IPS-15b (cell line): ENCODE results near the gene PLA2G2F.

Experiments
- H3K27me3 ChIP-seq: one replicate; pipeline ENCODE4 v1.6.1; 2013; ENCODE audit warnings: low read length; ENCODE audit not compliant: control insufficient read depth, insufficient read depth
- H3K36me3 ChIP-seq: one replicate; pipeline ENCODE4 v1.6.1; 2013; ENCODE audit warnings: low read length; ENCODE audit not compliant: control insufficient read depth, insufficient read depth
- H3K4me1 ChIP-seq: one replicate; pipeline ENCODE4 v1.6.1; 2013; ENCODE audit warnings: mild to moderate bottlenecking, low read length; ENCODE audit not compliant: control insufficient read depth, insufficient read depth
- H3K4me3 ChIP-seq: one replicate; pipeline ENCODE4 v1.5.1; 2013; ENCODE audit warnings: low read depth, low read length
- H3K9ac ChIP-seq: one replicate; pipeline ENCODE4 v1.6.1; 2013; ENCODE audit warnings: low read depth, mild to moderate bottlenecking, low read length
- H3K9me3 ChIP-seq: one replicate; pipeline ENCODE4 v1.6.1; 2013; ENCODE audit warnings: mild to moderate bottlenecking, low read length; ENCODE audit not compliant: control insufficient read depth, insufficient read depth

Gene PLA2G2F

DNA sequence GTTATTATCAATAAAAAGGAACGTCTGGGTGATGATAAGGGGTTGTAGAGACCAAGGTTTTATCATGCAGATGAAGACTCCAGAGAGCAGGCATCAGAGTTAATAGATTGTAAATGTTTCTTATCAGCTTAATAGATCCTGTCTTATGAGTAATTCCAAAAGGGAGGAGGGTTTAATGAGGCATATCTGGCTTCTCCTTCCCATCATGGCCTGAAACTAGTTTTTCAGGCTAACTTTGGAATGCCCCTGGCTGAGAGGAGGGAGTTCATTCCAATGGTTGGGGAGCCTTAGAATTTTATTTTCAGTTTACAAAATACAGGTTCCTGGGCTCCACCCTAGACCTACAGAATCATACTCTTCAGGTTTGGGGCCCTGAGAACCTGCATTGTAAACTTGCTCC lies 33.3 kb upstream of the PLA2G2F start:
- H3K27me3 ChIP-seq: no peaks in the 10 kb centered on the region
- H3K4me3 ChIP-seq: no peak overlapping the region
- H3K9ac ChIP-seq: no peak overlapping the region
- no peaks in the 10 kb centered on the region for H3K9me3 ChIP-seq
- no peaks in the 10 kb centered on the region for H3K36me3 ChIP-seq
- no peaks in the 10 kb centered on the region for H3K4me1 ChIP-seq

DNA sequence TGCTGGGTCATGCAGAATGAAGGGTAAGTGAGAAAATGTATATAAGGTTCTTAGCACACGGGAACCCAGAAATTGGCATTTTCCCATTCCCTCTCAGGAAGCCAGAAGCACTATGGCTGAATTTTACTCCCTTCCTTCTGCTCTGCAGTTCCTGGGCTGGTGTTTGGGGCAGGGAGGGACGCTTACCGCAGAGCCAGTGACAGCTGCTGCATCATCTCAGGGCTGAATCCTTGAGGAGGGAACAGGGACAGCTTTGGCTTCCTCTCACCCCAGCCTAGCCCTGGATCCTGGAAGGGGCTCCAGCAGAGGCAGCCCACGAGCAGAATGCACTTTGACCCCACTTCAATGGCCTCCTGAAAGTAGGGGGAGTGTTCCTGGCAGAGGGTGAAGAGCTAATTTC lies 31.8 kb upstream of the PLA2G2F start:
- no peak overlapping the region for H3K4me3 ChIP-seq
- no peaks in the 10 kb centered on the region for H3K4me1 ChIP-seq
- no peaks in the 10 kb centered on the region for H3K36me3 ChIP-seq
- H3K9ac ChIP-seq: no peak overlapping the region
- no peaks in the 10 kb centered on the region for H3K9me3 ChIP-seq
- H3K27me3 ChIP-seq: no peaks in the 10 kb centered on the region

DNA sequence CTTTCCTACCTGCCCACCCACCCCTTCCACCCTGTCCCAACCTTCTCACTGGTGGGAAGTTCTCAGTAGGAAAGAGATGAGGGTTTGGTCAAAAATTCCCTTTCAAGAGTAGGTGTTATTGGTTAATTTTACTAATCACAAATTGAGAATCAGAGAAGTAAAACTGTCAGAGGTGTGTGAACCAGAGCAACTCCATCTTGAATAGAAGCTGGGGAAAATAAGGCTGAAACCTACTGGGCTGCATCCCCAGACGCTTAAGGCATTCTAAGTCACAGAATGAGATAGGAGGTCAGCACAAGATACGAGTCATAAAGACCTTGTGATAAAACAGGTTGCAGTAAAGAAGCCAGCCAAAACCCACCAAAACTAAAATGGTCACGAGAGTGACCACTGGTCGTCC lies 31.3 kb upstream of the PLA2G2F start:
- Histone ChIP-seq H3K9me3 (no peaks in the 10 kb centered on the region), H3K27me3 (no peaks in the 10 kb centered on the region), H3K9ac (no peak overlapping the region), H3K4me3 (no peak overlapping the region), H3K36me3 (no peaks in the 10 kb centered on the region), H3K4me1 (no peaks in the 10 kb centered on the region)

DNA sequence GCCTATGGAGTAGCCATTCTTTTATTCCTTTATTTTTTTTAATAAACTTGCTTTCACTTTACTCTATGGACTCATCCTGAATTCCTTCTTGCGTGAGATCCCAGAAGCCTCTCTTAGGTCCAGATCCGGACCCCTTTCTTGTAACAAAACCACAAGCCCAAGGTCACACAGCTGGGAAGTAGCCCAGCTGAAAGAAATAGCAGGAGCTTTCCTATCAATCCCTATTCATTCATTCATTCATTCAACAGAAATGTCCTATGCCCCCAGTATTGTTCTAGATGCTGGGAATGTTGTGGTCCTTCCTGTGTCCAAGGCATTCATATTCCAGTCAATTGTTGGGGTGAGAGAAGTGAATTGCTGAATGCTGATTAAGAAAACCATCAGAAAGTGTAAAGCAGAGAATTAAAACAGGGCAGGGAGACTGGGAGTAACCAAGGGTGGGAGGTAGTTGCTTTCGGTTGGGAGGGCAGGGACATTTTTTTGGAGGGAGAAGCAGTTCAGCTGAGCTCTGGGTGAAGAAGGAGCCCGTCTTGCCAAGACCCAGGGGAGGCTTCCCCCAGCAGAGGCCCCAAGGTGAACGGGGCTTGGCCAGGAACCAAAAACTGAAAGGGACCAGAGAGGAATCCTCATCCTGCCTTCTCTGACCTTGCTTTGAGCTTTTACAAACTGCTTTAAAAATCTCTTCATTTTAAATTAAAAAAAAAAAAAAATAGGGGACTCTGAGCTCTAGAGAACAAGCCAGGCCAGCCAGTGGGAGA lies 30.6 kb upstream of the PLA2G2F start:
- no peaks in the 10 kb centered on the region for H3K27me3 ChIP-seq
- H3K4me3 ChIP-seq: no peak overlapping the region
- no peaks in the 10 kb centered on the region for H3K4me1 ChIP-seq
- no peak overlapping the region for H3K9ac ChIP-seq
- no peaks in the 10 kb centered on the region for H3K9me3 ChIP-seq
- H3K36me3 ChIP-seq: no peaks in the 10 kb centered on the region

DNA sequence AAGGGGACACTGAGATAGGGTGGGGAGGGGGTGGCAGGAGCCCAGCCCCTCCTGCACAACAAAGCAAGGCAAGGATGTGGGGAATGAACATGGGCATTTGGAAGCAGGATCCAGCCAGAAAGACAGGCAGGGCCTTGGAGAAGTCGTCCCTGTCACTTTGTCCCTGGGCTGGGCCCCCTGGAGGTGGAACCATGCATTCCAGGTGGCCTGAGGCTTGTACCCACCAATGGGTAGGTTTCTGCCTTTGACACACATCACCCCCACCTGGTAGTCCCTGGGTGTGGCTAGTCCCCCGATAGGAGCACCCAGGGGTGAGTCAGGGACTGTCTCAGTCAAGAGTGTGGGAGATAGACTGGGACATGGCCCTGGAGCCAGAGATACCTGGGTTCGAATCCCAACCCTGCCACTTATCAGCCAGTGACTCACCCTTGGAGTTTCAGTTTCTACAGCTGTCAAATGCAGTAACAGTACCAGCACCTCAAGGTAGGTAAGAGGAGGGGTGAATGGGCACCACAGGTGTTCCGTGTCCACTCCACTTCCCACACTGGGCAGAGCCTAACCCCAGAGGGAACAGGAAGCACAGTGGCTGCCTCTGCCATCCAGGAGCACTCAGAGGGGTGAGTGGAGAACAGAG lies 29.8 kb upstream of the PLA2G2F start:
- H3K4me1 ChIP-seq: no peaks in the 10 kb centered on the region
- H3K27me3 ChIP-seq: no peaks in the 10 kb centered on the region
- no peak overlapping the region for H3K9ac ChIP-seq

DNA sequence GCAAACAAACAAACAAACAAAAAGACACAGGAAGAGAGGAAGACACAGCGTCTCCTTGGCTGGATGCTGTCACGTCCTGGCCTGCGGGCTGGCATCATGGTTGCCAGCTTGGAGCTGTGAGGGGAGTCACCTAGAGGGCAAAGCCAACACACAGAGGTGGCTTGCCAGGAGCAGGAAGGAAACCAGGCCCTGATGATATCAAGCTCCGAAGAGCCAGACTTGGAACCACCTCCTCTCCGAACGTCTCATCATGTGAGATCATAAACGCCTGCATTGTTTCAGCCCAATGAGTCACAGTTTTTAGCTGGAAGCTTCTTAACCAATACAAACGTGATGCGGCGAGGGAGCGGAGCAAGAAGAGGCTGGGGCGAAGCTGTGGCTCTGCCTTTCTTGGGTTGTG lies 28.4 kb upstream of the PLA2G2F start:
- no peaks in the 10 kb centered on the region for H3K9me3 ChIP-seq
- no peak overlapping the region for H3K4me3 ChIP-seq
- H3K27me3 ChIP-seq: no peaks in the 10 kb centered on the region
- no peaks in the 10 kb centered on the region for H3K36me3 ChIP-seq
- H3K9ac ChIP-seq: no peak overlapping the region
- no peaks in the 10 kb centered on the region for H3K4me1 ChIP-seq

More for the DNA sequence above, 29.8 kb upstream of the PLA2G2F start:
- Histone ChIP-seq H3K4me3 (no peak overlapping the region), H3K9me3 (no peaks in the 10 kb centered on the region), H3K36me3 (no peaks in the 10 kb centered on the region)

DNA sequence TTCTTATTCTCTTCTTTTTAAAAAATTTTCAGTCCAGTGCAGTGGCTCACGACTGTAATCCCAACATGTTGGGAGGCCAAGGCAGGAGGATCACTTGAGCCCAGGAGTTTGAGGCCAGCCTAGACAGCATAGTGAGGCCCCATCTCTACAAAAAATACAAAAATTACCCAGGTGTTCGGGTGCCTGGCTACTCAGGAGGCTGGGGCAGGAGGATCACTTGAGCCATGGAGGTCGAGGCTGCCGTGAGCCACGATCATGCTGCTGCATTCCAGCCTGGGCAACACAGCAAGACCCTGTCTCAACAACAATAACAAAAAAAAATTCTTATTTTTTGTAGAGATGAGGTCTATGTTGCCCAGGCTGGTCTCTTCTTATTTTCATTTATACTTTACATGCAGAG lies 27.7 kb upstream of the PLA2G2F start:
- Histone ChIP-seq H3K4me1 (no peaks in the 10 kb centered on the region), H3K27me3 (no peaks in the 10 kb centered on the region), H3K9ac (no peak overlapping the region), H3K36me3 (no peaks in the 10 kb centered on the region), H3K4me3 (no peak overlapping the region), H3K9me3 (no peaks in the 10 kb centered on the region)

DNA sequence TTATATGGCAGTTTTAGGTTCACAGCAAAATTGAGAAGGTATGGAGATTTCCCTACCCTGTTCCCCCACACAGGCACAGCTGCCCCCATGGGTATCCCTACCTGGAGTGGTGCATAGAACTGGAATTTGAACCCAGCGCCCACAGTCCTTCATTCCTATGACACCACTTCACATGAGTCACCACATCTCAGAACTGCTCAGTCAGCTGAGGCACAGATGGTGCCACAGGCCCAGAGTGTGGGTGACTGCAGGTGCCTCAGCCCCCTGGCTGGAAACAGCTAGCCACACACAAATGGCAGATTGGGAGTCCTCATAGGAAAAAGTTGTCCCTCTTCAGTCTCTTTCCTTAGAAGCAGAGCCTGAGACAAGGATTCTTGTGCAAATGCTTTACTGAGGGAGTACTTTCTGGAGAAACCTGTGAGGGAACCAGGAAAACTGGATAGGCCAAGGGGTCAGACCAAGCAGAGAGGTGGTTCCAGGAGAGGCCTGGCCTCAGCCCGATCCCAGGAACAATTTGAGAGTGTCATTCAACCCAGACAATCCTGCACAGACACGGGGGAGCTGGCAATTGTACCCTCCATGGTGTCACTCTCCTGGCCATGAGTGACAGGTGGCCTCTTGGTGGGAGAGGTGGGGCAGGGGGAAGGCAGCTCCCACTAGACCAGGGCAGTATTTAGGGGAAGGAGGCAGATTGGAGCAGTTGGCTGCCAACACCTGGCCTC lies 26.7 kb upstream of the PLA2G2F start:
- H3K27me3 ChIP-seq: no peaks in the 10 kb centered on the region
- no peak overlapping the region for H3K4me3 ChIP-seq
- no peaks in the 10 kb centered on the region for H3K36me3 ChIP-seq
- H3K9ac ChIP-seq: no peak overlapping the region
- H3K9me3 ChIP-seq: no peaks in the 10 kb centered on the region
- H3K4me1 ChIP-seq: no peaks in the 10 kb centered on the region

DNA sequence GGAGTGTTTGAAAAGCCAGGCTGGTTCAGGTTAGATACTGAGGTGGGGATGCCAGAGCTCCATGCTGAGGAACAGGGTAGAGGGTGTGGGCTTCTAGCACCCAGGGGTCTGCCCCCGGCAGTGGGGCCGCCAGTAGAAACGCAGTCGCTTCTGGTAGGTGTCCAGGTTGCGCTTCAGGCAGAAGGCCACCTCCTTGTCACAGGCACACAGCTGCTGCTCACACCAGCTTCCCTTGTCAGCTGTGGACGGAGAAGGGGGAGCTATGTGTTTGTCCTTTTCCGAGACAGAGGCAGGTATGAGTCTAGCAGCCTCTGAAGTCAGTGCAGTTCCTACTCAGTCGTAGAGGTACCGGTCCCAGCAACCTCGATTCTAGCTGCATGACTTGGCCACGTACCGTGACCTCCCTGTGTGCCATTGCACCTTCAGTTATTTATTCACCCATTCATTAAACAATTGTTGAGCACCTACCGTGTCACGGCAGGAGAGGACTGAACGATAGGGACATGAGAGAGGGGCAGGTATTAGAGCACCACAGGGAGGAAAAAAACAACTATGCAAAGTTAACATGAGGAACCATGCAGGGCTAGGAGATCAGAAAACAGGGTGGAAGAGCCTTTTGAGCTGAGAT lies 25.0 kb upstream of the PLA2G2F start:
- Histone ChIP-seq H3K27me3 (no peaks in the 10 kb centered on the region), H3K4me3 (no peak overlapping the region)

DNA sequence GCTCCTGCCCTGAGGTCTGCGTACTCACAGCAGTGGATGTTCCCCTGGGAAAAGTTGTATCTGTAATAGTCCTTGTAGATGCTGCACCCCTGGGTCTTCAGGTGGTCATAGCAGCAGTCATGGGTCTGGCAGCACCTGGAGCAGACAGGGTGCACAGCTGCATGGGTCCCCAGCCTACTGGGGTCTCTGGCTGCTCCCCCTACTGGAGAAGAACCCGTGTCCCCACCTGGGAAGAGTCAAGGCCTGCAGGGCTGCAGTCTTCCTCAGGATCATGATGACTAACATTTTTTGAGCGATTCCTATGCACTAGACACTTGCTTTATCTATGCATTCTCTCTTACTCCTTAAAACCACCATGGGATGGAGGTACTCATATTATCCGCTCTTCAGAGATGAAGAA lies 23.6 kb upstream of the PLA2G2F start:
- no peaks in the 10 kb centered on the region for H3K36me3 ChIP-seq
- no peak overlapping the region for H3K4me3 ChIP-seq
- H3K9ac ChIP-seq: no peak overlapping the region
- H3K4me1 ChIP-seq: no peaks in the 10 kb centered on the region
- H3K9me3 ChIP-seq: no peaks in the 10 kb centered on the region
- no peaks in the 10 kb centered on the region for H3K27me3 ChIP-seq

More for the DNA sequence above, 25.0 kb upstream of the PLA2G2F start:
- Histone ChIP-seq H3K4me1 (no peaks in the 10 kb centered on the region), H3K36me3 (no peaks in the 10 kb centered on the region), H3K9me3 (no peaks in the 10 kb centered on the region), H3K9ac (no peak overlapping the region)

DNA sequence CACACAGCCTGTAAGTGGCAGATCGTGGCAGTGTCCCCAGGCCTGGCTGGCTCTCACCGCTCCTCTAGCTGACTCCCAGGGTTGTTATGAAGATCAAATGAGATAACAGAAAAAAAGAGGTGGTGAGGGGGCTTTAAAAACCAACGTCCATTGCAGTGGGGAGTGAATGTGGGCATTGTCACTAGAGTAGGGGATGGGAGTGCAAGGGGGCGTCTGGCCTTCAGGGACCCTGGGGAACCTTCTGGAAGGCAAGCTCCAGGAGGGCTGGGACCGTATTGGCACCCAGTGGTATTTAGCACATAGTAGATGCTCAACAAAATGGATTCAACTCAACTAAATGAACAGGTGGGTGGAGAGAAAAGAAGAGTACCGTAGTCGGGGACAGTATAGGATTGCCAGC lies 23.2 kb upstream of the PLA2G2F start:
- Histone ChIP-seq H3K4me1 (no peaks in the 10 kb centered on the region), H3K9ac (no peak overlapping the region), H3K9me3 (no peaks in the 10 kb centered on the region), H3K4me3 (no peak overlapping the region), H3K36me3 (no peaks in the 10 kb centered on the region), H3K27me3 (no peaks in the 10 kb centered on the region)
